Stimulated activated CD4-positive, alpha-beta T cell treated with anti-CD3 and anti-CD28 coated beads, Interleukin-4, amount 100 ng/mL, for 4 hours (primary cell): ENCODE measurements around the gene SIX2.

ENCODE experiments used
- DNase-seq, 2 experiments: peaks; one replicate each; pipeline ENCODE4 v3.0.0-alpha.2; 2020

Gene SIX2

DNA sequence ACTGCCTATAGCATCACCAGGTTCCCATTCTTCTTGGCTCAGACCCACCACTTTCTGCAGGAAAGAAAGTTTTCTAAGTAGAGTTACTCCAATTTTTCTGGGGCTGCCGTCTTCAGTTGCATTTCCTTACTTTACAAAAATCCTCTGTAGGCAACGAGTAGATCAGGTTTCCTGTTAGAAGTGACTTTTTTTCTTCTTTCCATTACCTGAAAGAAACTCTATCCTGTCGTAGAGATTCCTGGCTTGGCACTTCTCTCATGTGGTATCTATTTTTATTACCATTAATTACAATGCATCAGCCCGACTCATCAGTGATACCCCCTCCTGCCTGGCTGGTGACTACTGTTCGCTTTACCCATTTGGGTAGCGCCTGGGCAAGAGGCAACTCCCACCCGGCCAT lies 5.6 kb upstream of the SIX2 start:
- no peak for DNase-seq

- peak in 1 of 2 experiments; percentile 27 for DNase-seq
These were observed 4.9 kb upstream of the SIX2 start for GRCh38 chr2:45014016-45014702.

GRCh38 chr2:45013229-45014015 lies 4.2 kb upstream of the SIX2 start:
- no peak for DNase-seq

GRCh38 chr2:45012733-45013132 lies 3.5 kb upstream of the SIX2 start:
- DNase-seq, result no peak

DNA sequence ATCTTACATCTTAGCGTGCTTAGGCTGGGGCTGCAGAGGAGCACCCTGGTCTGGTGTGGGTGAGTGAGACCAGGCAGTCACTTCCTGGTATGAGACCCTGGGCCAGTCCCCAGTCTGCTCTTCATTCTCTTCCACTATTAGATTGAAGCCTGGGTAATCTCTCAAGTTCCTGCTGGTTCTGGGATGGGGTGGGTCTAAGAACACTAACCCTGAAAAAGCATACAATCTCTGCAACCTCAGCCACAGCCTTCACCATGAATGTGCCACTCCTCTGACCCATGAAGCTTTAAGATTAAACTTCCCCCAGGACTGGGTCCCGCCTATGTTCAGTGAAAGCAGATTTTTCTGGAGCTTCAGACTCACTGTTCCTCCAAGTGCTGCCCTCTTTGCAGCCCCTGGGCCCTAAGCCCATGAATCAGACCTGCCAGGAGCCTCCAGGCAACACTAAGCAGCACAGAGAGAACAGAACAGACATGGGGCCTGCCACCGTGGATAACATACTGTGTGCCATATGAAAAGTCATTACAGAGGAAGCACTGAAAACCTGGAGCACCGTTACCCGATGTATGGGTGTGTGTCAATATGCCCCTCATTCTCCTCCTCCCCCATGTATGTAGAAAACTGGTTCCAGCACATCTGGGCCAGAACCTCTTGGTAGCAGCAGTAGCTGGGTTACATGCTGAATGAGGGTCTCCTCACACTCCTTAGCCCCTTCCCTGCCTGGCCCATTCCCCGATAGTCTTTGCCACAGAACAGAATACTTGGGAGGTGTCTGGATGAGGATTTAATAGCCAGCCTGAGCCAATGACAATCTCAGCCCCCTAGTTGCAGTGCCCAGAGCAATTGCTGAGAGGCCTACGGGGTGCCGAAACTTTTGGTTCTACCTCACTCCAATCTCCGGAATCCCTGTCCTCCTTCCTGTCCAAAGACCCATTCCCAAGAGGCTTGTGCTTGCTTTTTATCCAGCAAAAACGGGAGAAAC lies 2.7 kb upstream of the SIX2 start:
- no peak for DNase-seq

DNA sequence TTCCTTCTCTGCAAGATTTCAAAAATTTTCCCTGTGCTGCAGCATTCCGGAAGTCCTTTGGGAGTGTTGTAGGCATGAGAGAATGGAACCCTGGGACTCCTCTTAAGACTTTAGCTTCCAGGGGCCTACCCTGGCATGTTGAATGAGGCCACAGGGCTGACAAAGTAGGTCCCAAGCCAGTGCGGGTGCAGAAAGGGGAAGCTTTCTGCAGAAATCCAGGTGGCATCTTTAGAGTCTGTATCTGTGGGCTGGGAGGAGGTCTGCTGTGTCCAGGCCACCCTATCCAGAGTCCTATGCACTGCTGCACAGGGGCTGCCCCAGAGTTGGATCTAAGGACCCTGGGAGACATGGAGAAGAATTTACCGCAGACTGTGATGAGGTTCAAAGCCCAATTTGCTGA lies 1.9 kb upstream of the SIX2 start:
- no peak for DNase-seq

GRCh38 chr2:45010702-45011012 lies 1.4 kb upstream of the SIX2 start:
- no peak for DNase-seq

DNA sequence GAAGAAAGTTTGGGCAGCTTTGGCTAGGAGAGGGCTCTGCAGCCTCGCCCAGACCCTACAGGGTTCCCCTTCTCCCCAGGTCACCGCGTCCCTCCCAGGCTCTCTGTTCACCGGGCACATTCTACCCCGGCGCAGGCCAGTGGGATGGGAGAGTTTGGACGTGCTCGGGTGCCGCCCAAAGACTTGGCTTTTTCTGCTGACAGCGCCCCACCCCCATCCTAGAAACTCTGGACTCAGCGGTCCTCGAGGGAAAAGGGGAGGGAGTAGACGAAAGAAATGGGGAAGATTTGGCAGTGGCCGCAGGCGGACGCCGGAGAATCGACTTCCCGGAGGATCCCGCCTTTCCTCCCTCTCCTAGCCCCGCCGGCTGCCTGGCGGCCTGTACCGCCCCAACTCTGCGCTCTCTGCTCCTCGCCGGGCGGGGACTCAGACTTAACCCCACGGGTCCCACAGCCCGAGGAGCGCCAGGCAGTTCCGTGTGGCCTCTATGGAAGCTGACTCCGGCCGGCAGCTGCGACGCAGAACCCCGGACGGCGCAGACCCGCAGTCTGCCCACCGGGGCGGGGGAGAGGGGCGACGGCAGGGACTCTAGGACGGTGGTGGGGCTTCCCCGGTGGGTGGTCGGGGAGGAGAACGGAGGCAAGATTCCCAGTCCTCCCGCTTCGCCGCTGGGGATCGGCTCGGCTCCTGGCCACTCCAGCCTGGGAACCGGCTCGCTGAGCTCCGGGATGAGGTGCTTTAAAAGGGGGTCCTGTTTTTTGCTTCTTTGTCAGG lies 863 bp upstream of the SIX2 start:
- DNase-seq, result no peak

- no peak for DNase-seq
These were observed 739 bp downstream of the SIX2 start for GRCh38 chr2:45008296-45009129.

DNA sequence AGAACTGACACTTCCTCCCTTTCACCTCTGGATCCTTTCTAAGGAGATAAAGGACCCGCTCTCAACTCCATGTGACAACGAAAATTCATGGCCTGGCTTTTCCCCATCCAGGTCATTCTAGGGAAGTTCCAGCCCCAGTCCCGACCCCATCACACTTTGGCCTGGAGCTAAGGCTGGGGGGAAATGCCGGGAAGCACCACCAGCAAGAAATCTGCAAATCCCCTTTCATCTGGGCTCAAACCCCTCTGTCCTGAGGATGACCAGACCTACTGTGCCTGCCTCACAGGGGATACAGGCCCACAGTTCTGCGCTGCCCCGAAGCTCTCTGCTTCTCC lies 1.3 kb downstream of the SIX2 start:
- DNase-seq, result no peak

DNA sequence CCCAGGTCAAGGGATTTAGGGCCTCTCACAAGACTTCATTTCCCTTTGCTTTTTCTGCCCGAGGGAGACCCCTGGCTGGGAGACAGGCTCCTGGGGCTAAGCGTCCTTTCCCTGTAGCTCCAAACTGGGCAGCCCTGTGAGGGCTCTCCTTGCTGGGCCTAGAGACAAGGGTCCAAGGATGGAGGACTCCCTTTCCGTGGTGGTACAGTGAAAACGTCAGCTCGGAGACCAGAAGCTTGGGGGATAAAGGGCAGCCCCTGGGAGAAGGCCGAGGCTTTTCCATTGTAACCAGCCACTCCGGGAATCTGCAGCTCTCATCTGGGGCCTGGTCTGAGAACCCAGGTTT lies 2.3 kb downstream of the SIX2 start:
- no peak for DNase-seq

DNA sequence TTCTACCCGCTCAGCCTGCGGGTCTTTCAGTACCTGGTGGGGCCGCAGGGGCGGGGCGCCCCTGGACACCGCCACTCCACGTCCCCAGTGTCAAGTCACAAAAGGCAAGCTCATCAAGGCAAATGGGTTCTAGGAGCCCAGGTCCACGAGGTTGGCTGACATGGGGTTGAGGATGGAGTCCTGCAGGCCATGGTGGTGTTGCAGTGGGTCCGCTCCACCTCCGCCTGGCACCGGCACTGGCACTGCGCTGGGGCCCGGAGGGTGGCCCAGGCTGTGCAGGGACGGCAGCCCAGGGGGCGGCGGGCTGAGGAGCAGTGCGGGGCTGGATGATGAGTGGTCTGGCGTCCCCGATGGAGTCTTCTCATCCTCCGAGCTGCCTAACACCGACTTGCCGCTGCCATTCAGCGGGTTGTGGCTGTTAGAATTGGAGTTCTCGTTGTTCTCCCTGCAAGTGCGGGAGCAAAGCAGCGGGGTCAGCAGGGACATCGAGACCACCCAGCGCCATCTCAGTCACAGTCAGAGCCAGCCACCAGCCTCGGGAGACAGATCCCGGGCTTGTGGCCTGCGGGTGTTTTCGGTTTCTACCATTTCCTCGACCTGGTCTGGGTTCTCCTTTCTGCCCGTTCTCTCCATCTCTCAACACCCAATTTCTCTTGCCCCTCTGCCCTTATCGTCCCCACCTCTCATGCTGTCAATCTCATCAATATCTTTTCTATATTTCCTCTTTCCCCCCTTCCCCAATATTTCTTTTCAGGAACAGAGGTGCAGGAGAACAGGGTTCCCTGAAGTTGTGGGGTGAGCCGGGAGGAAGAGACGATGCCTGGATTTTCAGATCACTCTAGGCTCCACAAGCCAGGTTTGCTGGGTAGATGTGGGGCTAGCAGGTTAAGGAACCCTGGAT lies 3.0 kb downstream of the SIX2 start:
- no peak for DNase-seq

DNA sequence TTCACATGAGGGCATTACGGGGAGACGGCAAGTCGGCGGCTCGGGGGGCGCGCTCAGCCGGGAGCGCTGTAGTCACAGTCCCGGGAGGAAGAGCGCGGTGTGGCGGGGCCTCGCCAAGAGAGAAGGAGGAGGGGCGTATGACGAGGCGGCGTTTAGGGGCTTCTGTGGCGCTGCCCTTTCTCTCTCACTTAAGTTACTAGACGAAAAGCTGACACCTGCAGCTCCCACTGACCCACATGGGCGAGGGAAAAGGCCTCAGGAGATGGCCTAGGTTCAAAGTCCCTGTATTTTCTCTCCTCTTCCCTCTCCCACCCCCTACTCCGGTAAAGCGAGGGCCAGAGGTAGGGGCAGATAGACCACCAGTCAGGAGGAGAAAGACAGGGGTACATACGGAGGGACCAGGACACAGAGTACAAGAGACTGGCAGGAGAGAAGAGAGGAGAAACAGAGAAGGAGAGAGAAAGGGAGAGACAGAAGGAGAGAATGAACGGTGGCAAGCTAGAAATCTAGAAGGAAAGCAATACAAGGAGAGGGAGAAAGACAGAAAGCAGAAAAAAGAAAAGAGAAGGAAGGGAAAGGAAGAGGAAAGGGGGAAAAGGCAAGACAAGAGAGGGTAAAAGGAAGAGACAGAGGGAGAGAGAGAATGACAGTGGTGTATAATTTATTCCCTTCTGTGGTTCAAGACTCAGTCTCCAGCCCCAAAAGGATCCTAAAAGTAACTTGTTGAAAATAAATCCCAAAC lies 3.8 kb downstream of the SIX2 start:
- no peak for DNase-seq

- DNase-seq, result no peak
These were observed 4.6 kb downstream of the SIX2 start for GRCh38 chr2:45004562-45005191.

- no peak for DNase-seq
These were observed 5.4 kb downstream of the SIX2 start for GRCh38 chr2:45003579-45004551.

DNA sequence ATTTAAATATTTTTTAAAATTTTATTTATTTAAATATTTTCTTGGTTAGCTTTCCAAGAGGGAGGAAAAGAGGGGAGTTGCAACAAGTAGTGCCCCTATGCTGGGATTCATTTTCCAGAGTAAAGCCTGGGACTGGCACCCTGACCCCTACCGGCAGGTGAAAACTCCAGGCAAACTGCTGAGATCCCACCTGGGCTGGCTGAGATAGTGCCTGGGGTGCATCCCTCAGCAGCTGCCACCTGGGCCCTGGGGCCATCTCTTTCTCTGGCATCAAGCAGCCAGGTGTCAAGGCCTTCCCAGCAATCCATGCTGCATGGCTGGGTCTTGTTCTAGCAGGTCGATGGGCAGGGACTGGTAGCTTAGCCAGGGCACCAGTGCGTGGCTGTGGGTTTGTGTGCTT lies 6.6 kb downstream of the SIX2 start:
- DNase-seq, result no peak

GRCh38 chr2:45001869-45002385 lies 7.3 kb downstream of the SIX2 start:
- no peak for DNase-seq
